Large intestine (tissue), 3 donors: ENCODE measurements around the gene DUSP10. TPM values are rescaled to one million over a fixed set of nuclear protein-coding genes. Genes with fewer than 3 reads are reported as not detected.
A peak's percentile ranks its signal among the peaks of the same experiment; 100 is the strongest.

Experiments
- DNase-seq, 2 donors: peaks; one replicate each; pipeline versions ENCODE4 v3.0.0 to v3.0.0-alpha.2; 2013
- H3K27ac ChIP-seq: one replicate; pipeline ENCODE4 v1.5.1; 2013; ENCODE audit warnings: low read length
- H3K27me3 ChIP-seq: 2 replicates; pipeline ENCODE4 v1.6.1; 2013; ENCODE audit warnings: low read length; ENCODE audit not compliant: control insufficient read depth, insufficient read depth
- H3K36me3 ChIP-seq: 2 replicates; pipeline ENCODE4 v1.6.1; 2013; ENCODE audit warnings: low read length; ENCODE audit not compliant: control insufficient read depth, insufficient read depth
- H3K4me1 ChIP-seq: one replicate; pipeline ENCODE4 v1.6.1; 2013; ENCODE audit warnings: low read length; ENCODE audit not compliant: control insufficient read depth, insufficient read depth
- H3K4me3 ChIP-seq: one replicate; pipeline ENCODE4 v1.5.1; 2013; ENCODE audit warnings: low read length
- H3K9me3 ChIP-seq: one replicate; pipeline ENCODE4 v1.6.1; 2013; ENCODE audit warnings: mild to moderate bottlenecking, low read depth, low read length, moderate library complexity; ENCODE audit not compliant: control insufficient read depth
- WGBS: methylation state at CpG from one replicate; pipeline ENCODE4 v1.1.5; 2013; ENCODE audit warnings: low lambda C conversion rate; ENCODE audit not compliant: insufficient coverage; 5-methylcytosine and 5-hydroxymethylcytosine counted together
- polyA plus RNA-seq: library from polyadenylated mRNA; unstranded; fragments of 120-200 nt; gene quantifications from one replicate; pipeline ENCODE4 v1.2.1, GENCODE V29; 2013

The DUSP10 gene
- polyA plus RNA-seq, 1 donor = 4.0 TPM

DNA sequence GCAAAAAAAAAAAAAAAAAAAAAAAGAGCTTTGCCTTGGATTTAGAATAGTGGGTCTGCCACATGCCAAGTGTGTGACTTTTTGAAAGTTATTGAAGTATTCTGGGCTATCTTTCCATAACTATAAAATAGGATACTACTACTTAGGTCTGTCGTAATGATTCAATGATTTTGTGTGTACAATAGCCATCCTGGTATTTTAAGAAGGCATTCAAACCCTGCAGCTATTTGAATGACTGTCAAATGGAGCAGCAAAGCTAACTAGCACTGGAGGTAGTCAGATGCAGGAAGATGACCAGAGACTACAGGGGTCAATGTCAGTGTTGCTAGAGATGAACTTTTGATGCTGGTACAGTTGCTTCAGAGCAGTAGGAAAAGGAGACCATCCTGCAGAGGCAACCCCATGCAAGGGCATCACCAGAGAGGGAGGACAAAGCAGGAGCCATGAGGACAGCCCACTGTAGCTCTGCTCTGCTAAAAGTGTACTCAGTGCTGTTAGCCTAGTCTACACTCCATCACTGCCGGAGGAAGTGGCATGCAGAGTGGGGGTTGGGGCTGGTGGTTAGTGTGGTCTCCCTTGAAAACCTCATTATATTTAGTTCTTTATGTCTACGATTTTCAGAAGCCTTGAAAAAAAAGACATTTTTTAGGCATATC is 29.0 kb downstream of the DUSP10 start:
- H3K4me1 ChIP-seq = peaks cover 13% of the 10 kb centered on the region
- no peak for DNase-seq
- H3K4me3 ChIP-seq = no peak overlapping the region
- no peaks in the 10 kb centered on the region for H3K27me3 ChIP-seq
- no peak overlapping the region for H3K27ac ChIP-seq
- no CpG with 5 or more reads among the region's 3 CpGs for WGBS
- no peaks in the 10 kb centered on the region for H3K36me3 ChIP-seq
- no peaks in the 10 kb centered on the region for H3K9me3 ChIP-seq

DNA sequence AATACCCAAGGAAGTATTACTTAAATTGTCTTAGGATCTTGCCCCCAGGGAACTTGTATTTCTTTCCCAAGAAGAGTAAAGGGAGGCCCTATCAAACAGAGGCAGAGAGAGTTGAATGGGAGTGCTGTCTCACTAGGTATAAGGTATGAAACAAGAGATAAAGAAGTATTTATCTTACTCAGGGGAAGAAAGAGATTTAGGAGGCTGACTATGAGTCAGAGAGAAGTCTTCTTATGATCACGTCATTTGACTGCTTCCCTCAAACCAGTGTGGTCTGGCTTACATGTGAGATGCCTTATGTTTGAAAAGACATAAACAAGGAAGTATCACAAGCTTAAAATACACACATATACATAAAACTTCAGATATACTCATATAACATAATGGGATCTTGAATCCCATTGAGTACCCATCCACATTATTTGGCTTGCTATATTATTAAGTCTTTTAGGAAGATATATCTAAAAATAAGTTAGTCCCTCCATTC is 29.6 kb downstream of the DUSP10 start:
- WGBS = no CpG with 5 or more reads among the region's 1 CpG
- H3K4me3 ChIP-seq = no peak overlapping the region
- H3K9me3 ChIP-seq = no peaks in the 10 kb centered on the region
- H3K27ac ChIP-seq = peak overlapping the region; percentile 18
- DNase-seq = peak in 1 of 2 donors; percentile 26
- peaks cover 13% of the 10 kb centered on the region for H3K4me1 ChIP-seq
- H3K36me3 ChIP-seq = no peaks in the 10 kb centered on the region
- no peaks in the 10 kb centered on the region for H3K27me3 ChIP-seq

DNA sequence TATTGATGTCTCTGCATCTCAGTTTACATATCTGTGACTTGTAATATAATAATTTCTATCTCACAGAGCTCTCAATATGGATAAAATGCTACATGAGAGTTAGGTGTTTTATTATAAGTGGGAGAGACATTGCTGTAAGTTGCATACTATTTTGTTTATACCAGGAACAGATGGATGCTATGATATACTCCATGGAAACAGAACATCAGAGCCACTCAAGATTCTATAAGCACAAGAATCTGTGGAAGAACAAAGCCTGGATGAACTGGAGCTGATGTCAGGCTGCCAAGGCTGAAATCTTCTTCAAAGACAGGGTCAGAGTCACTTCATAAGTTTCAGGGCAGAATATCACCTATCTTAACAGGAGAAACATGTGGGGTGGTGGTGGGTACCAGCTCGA is 30.2 kb downstream of the DUSP10 start:
- peak overlapping the region; percentile 18 for H3K27ac ChIP-seq
- H3K4me1 ChIP-seq = peaks cover 9% of the 10 kb centered on the region
- no peak for DNase-seq
- no peak overlapping the region for H3K4me3 ChIP-seq
- no peaks in the 10 kb centered on the region for H3K36me3 ChIP-seq
- no CpG with 5 or more reads among the region's 1 CpG for WGBS
- no peaks in the 10 kb centered on the region for H3K27me3 ChIP-seq
- no peaks in the 10 kb centered on the region for H3K9me3 ChIP-seq

DNA sequence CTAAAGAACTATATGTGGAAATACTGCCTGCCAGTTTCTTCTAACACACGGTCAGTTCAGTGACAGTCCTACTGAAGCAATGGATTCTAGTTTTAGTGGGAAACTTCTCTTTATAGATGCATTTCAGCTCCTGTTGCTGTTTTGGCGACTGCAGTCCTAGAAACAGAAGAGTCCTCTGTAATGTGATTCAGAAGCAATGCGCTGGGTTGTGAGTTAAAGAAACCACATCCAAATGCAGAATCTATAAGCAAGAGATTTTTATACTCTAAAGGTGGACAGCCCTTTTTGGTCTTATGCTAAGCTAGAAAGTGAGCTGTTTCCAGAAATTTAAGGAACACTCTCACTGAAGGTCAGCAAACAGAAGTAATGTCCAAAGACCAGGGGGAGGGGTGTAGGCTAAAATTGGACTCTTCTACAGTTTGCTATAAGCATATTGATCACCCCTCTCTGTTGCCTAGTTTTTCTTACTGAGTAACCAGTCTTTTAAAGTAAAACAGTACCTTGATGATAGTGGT is 30.8 kb downstream of the DUSP10 start:
- Histone ChIP-seq H3K27ac (no peak overlapping the region), H3K27me3 (no peaks in the 10 kb centered on the region), H3K36me3 (no peaks in the 10 kb centered on the region), H3K9me3 (no peaks in the 10 kb centered on the region), H3K4me3 (no peak overlapping the region), H3K4me1 (peaks cover 6% of the 10 kb centered on the region)
- DNase-seq = no peak
- WGBS = 40% methylated on average over 1 of the region's 3 CpGs

DNA sequence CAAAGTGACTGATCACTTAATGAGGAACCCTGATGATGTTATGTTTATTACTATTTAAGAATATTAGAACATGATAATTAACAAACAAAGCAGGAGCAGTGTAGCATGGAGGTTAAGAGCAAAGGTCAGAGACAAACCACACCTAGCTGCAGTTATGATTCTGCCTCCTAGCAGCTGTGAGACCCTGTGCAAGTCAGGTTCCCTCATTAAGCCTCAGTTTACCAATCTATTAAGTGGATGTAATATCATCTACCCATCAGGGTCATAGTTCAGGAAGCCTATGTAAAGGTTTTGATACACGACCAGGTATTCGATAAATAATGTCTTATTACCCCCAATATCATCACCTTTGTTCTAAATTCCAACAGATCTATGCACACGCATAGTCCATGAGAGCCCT is 32.0 kb downstream of the DUSP10 start:
- Histone ChIP-seq H3K36me3 (peaks cover 5% of the 10 kb centered on the region), H3K27ac (peak overlapping the region; percentile 11), H3K4me1 (peaks cover 4% of the 10 kb centered on the region), H3K9me3 (no peaks in the 10 kb centered on the region), H3K27me3 (no peaks in the 10 kb centered on the region), H3K4me3 (no peak overlapping the region)
- DNase-seq = no peak
- no CpG with 5 or more reads among the region's 3 CpGs for WGBS

DNA sequence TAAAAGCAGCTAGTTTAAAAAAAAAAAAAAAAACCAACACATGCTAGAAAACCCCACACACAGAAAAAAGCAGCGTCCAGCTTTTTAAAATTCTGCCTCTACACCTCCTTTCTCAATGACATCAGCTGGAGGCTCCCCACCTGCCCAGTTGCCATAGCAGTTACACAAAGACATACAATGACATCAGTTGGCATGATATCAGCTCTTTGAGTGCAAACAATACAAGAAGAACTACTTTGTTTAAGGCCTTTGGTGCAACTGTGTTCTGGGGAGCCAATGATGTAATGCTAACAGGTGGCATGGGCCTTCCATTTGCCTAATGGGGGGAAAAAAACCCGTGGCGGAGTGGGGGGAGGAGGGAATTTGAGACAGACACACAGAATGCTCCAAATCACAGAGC is 32.9 kb downstream of the DUSP10 start:
- no peaks in the 10 kb centered on the region for H3K9me3 ChIP-seq
- no peak overlapping the region for H3K4me3 ChIP-seq
- H3K27me3 ChIP-seq = no peaks in the 10 kb centered on the region
- H3K36me3 ChIP-seq = peaks cover 5% of the 10 kb centered on the region
- no CpG with 5 or more reads among the region's 3 CpGs for WGBS
- DNase-seq = peak; percentile 63 to 84
- peaks cover 4% of the 10 kb centered on the region for H3K4me1 ChIP-seq
- peak overlapping the region; percentile 39 for H3K27ac ChIP-seq

DNA sequence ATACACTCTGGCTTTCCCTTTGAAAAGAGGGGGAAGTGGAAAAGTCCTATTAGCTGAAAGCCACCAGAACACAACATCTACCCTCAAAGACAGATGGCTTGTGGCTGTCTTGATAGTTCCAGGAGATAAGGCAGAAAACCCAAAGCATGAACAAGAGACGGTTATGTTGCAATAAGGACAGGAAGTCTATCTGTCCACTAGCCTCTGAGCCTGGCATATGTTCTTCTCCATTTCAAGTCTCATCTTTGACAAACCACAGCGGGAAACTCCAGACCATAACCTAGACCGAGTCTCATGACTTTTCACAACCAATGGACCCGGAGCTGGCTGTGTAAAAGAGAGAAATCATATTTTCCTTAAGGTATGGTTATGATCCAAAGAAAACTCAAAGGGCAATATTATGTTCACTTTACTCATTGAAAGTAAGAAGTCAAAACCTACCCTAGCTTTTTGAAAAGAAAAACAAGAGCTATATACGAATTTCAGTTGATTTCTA is 33.8 kb downstream of the DUSP10 start:
- WGBS = 60% methylated on average over 1 of the region's 5 CpGs
- DNase-seq = no peak
- Histone ChIP-seq H3K27me3 (no peaks in the 10 kb centered on the region), H3K36me3 (peaks cover 7% of the 10 kb centered on the region), H3K4me3 (no peak overlapping the region), H3K27ac (peak overlapping the region; percentile 39), H3K9me3 (no peaks in the 10 kb centered on the region), H3K4me1 (peaks cover 4% of the 10 kb centered on the region)

DNA sequence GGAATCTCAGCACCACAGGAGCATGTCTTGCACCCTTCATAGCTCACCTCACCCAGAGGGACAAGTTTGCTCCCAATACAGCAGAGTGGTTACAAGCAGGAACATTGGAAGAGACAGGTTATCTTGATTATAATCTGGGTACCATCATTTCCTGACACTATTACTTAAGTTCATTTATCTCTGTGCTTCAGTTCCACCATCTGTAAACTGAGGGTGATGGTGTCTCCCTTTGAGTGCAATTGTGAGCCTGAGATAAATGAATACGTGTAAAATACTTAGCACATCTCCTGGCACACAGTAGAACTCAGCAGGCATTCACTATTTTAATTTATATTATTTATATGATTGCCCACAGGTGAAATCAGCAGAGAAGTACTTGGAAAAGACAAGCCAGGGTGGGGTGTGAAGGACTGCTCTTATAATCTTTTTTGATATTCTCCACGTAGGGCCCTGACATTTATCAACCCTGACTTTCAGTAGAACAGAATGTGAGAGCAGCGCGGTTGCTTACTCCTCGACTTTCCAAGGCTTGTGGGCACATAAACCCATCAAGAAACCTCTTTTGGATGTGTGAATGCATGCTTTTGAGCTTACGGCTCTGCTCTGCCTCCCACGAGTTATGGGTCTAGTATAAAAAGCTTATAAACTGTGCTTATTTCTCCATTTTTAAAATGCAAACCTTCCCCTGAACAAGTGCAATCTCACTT is 34.9 kb downstream of the DUSP10 start:
- Histone ChIP-seq H3K27ac (no peak overlapping the region), H3K4me1 (peaks cover 4% of the 10 kb centered on the region), H3K36me3 (peaks cover 14% of the 10 kb centered on the region), H3K4me3 (no peak overlapping the region), H3K9me3 (no peaks in the 10 kb centered on the region), H3K27me3 (no peaks in the 10 kb centered on the region)
- DNase-seq = no peak
- 83% methylated on average over 1 of the region's 7 CpGs for WGBS

DNA sequence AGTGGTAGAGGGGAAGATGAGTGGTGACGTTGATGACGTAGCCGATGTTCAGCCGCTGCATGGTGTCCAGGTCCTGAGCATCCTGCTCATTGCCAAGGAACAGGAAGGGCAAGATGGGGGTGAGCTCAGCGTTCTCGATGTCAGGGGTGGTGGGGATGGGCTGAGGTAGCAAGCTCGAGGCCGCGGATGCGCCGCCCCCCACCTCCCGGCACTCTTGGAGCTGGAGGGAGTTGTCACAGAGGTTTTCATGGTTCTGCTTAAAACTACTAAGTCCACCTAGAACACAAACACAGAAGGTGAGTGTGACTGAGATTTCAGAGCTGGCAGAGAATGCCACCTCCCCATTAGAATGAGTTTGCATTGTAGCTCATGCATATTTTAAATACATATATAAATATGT is 35.7 kb downstream of the DUSP10 start:
- no CpG with 5 or more reads among the region's 12 CpGs for WGBS
- no peak for DNase-seq
- no peaks in the 10 kb centered on the region for H3K9me3 ChIP-seq
- H3K4me3 ChIP-seq = no peak overlapping the region
- H3K4me1 ChIP-seq = peaks cover 4% of the 10 kb centered on the region
- H3K27ac ChIP-seq = no peak overlapping the region
- peaks cover 14% of the 10 kb centered on the region for H3K36me3 ChIP-seq
- no peaks in the 10 kb centered on the region for H3K27me3 ChIP-seq

DNA sequence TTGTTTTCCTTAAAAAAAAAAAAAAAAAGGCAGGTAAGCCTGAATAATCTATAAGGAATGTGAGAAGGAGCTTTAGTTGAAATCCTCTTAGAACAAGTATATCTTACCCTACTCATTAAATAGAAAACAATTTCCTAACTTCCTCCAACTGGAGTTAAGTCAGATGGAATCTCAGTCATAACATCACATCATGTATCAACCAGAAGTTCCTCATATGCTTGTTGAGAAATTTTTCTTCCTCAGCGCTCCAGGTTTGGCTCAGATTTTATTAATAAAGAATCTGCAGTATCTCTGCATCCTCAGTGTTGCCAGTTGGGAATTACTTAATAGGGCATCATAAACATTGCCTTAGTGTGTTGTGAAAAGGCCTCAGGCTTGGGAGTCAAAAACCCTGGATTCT is 37.6 kb downstream of the DUSP10 start:
- H3K27me3 ChIP-seq = no peaks in the 10 kb centered on the region
- DNase-seq = no peak
- H3K9me3 ChIP-seq = no peaks in the 10 kb centered on the region
- no CpG with 5 or more reads among the region's 1 CpG for WGBS
- H3K4me1 ChIP-seq = peaks cover 2% of the 10 kb centered on the region
- H3K4me3 ChIP-seq = no peak overlapping the region
- H3K27ac ChIP-seq = no peak overlapping the region
- peaks cover 14% of the 10 kb centered on the region for H3K36me3 ChIP-seq
